Neural cell (in vitro differentiated cells): ENCODE measurements around the gene SLCO3A1. TPM values are rescaled to one million over a fixed set of nuclear protein-coding genes. Genes with fewer than 3 reads are reported as not detected.

Experiments
- H2AFZ ChIP-seq: fragments of 200-600, 300-800 bp; sonication (generic), shearing (Covaris generic); 2 replicates; pipeline ENCODE4 v1.6.0; 2014; ENCODE audit warnings: low read depth, mild to moderate bottlenecking, antibody characterized with exemption, low read length, moderate library complexity
- H3F3A ChIP-seq: fragments of 200-600 bp; shearing (Covaris generic); 2 replicates; pipeline ENCODE4 v1.6.1; 2016; ENCODE audit warnings: mild to moderate bottlenecking, moderate library complexity, mixed read lengths, antibody characterized with exemption, low read length; ENCODE audit not compliant: insufficient read depth, poor library complexity, severe bottlenecking
- H3K27ac ChIP-seq: fragments of 200-600, 300-800 bp; sonication (generic), shearing (Covaris generic); 2 replicates; pipeline ENCODE4 v1.5.1; 2014; ENCODE audit warnings: mild to moderate bottlenecking, low read length, moderate library complexity
- H3K27me3 ChIP-seq: fragments of 300-800, 200-600 bp; sonication (generic), shearing (Covaris generic); 2 replicates; pipeline ENCODE4 v1.6.0; 2014; ENCODE audit warnings: mild to moderate bottlenecking, low read depth, low read length, moderate library complexity; ENCODE audit not compliant: insufficient read depth
- H3K36me3 ChIP-seq: fragments of 300-800, 200-600 bp; sonication (generic), shearing (Covaris generic); 2 replicates; pipeline ENCODE4 v1.5.1; 2014; ENCODE audit warnings: mild to moderate bottlenecking, antibody characterized with exemption, low read length, moderate library complexity; ENCODE audit not compliant: insufficient read depth
- H3K4me2 ChIP-seq: fragments of 300-800, 200-600 bp; sonication (generic), shearing (Covaris generic); 2 replicates; pipeline ENCODE4 v1.6.0; 2014; ENCODE audit warnings: mild to moderate bottlenecking, low read length
- H3K4me3 ChIP-seq: fragments of 300-800, 200-600 bp; sonication (generic), shearing (Covaris generic); 2 replicates; pipeline ENCODE4 v1.5.1; 2014; ENCODE audit warnings: mild to moderate bottlenecking, low read length, moderate library complexity
- H3K79me2 ChIP-seq: fragments of 200-600 bp; shearing (Covaris generic); replicated peaks from 2 replicates; pipeline ENCODE4 v1.6.0; 2014; ENCODE audit warnings: mild to moderate bottlenecking, low read length, moderate library complexity; ENCODE audit not compliant: insufficient read depth
- H3K9ac ChIP-seq: fragments of 300-800, 200-600 bp; sonication (generic), shearing (Covaris generic); 2 replicates; pipeline ENCODE4 v1.6.1; 2016; ENCODE audit warnings: mild to moderate bottlenecking, low read length, mixed read lengths
- H3K9me2 ChIP-seq: fragments of 200-600 bp; shearing (Covaris generic); 2 replicates; pipeline ENCODE4 v1.6.1; 2016; ENCODE audit warnings: mild to moderate bottlenecking, low read length, mixed read lengths; ENCODE audit not compliant: insufficient read depth
- H3K9me3 ChIP-seq: fragments of 200-600, 300-800 bp; sonication (generic), shearing (Covaris generic); 2 replicates; pipeline ENCODE4 v1.6.1; 2016; ENCODE audit warnings: mild to moderate bottlenecking, mixed run types, low read length, moderate library complexity, mixed read lengths
- H4K20me1 ChIP-seq: fragments of 200-600 bp; shearing (Covaris generic); 2 replicates; pipeline ENCODE4 v1.6.1; 2016; ENCODE audit warnings: mild to moderate bottlenecking, mixed run types; ENCODE audit not compliant: insufficient read depth
- EP300 ChIP-seq: fragments of 450-650 bp; conservative IDR thresholded peaks from 2 replicates; pipeline ENCODE4 v1.6.1; 2014; ENCODE audit warnings: antibody characterized with exemption, mild to moderate bottlenecking, moderate library complexity; ENCODE audit not compliant: poor library complexity, severe bottlenecking
- EZH2 ChIP-seq: fragments of 200-600, 300-800 bp; shearing (Covaris generic), sonication (generic); IDR thresholded peaks from 2 replicates; pipeline ENCODE4 v1.6.1; 2014; ENCODE audit warnings: antibody characterized with exemption, low read length, borderline replicate concordance, mild to moderate bottlenecking; ENCODE audit not compliant: insufficient read depth, poor library complexity, severe bottlenecking
- MXI1 ChIP-seq: fragments of 450-650 bp; conservative IDR thresholded peaks from 2 replicates; pipeline ENCODE4 v1.6.1; 2014; ENCODE audit warnings: antibody characterized with exemption, mild to moderate bottlenecking; ENCODE audit not compliant: poor library complexity, severe bottlenecking
- POLR2AphosphoS5 ChIP-seq: IDR thresholded peaks from 2 replicates; pipeline ENCODE4 v1.6.1; 2012
- RAD21 ChIP-seq: fragments of 450-650 bp; conservative IDR thresholded peaks from 2 replicates; pipeline ENCODE4 v1.6.1; 2014; ENCODE audit warnings: antibody characterized with exemption, mild to moderate bottlenecking, moderate library complexity
- SMC3 ChIP-seq: fragments of 450-650 bp; conservative IDR thresholded peaks from 2 replicates; pipeline ENCODE4 v1.6.1; 2014; ENCODE audit warnings: antibody characterized with exemption, mild to moderate bottlenecking, moderate library complexity; ENCODE audit not compliant: poor library complexity
- TAF1 ChIP-seq: IDR thresholded peaks from 2 replicates; pipeline ENCODE4 v1.6.1; 2012; ENCODE audit warnings: low read depth
- polyA plus RNA-seq: library from polyadenylated mRNA; depleted of rRNA; stranded (reverse); fragments of >200 nt; gene quantifications from 2 replicates; pipeline ENCODE4 v1.2.3, GENCODE V29; 2014
- TF ChIP-seq, protein P1 (sequence below): IDR thresholded peaks from 2 replicates; pipeline ENCODE4 v1.6.1; 2012; ENCODE audit warnings: borderline replicate concordance
- TF ChIP-seq, protein P2 (sequence below): fragments of 450-650 bp; IDR thresholded peaks from 2 replicates; pipeline ENCODE4 v1.5.1; 2014; ENCODE audit warnings: antibody characterized with exemption, mild to moderate bottlenecking, moderate library complexity; ENCODE audit not compliant: poor library complexity, severe bottlenecking

The SLCO3A1 gene
- polyA plus RNA-seq, 1 donor from 2014 or later, result 14.2 TPM

DNA sequence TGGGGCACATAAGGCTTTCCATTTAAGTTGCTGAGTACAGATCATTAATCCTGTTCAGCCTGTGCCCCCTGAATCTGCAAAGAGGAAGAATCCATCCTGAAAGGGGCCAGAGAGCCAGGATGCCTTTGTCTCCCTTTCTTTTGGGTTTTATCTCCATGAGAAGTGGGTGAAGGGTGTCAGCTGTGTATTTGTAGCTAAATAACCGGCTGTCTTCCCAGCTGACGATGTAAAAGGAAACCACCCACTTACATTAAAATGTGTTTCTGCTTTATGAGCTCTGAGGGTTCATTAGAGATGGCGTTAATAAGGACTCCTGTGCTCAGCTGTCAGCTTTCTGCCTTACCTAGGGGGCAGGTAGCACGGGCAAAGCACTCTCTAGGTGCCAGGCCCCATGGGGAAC, 83.4 kb downstream of the SLCO3A1 start:
- H3K9ac ChIP-seq, result no peak overlapping the region
- no peaks in the 10 kb centered on the region for H3K27me3 ChIP-seq
- no peaks in the 10 kb centered on the region for H3K36me3 ChIP-seq
- H3K79me2 ChIP-seq, result peaks cover 36% of the 10 kb centered on the region
- H3K9me2 ChIP-seq, result no peaks in the 10 kb centered on the region
- H3K9me3 ChIP-seq, result no peaks in the 10 kb centered on the region
- TF ChIP-seq POLR2AphosphoS5 (no peak), MXI1 (no peak), EZH2 (no peak), RAD21 (no peak), SMC3 (no peak), TAF1 (no peak), EP300 (no peak)
- TF ChIP-seq, protein P1, sequence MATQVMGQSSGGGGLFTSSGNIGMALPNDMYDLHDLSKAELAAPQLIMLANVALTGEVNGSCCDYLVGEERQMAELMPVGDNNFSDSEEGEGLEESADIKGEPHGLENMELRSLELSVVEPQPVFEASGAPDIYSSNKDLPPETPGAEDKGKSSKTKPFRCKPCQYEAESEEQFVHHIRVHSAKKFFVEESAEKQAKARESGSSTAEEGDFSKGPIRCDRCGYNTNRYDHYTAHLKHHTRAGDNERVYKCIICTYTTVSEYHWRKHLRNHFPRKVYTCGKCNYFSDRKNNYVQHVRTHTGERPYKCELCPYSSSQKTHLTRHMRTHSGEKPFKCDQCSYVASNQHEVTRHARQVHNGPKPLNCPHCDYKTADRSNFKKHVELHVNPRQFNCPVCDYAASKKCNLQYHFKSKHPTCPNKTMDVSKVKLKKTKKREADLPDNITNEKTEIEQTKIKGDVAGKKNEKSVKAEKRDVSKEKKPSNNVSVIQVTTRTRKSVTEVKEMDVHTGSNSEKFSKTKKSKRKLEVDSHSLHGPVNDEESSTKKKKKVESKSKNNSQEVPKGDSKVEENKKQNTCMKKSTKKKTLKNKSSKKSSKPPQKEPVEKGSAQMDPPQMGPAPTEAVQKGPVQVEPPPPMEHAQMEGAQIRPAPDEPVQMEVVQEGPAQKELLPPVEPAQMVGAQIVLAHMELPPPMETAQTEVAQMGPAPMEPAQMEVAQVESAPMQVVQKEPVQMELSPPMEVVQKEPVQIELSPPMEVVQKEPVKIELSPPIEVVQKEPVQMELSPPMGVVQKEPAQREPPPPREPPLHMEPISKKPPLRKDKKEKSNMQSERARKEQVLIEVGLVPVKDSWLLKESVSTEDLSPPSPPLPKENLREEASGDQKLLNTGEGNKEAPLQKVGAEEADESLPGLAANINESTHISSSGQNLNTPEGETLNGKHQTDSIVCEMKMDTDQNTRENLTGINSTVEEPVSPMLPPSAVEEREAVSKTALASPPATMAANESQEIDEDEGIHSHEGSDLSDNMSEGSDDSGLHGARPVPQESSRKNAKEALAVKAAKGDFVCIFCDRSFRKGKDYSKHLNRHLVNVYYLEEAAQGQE, result no peak
- TF ChIP-seq, protein P2, sequence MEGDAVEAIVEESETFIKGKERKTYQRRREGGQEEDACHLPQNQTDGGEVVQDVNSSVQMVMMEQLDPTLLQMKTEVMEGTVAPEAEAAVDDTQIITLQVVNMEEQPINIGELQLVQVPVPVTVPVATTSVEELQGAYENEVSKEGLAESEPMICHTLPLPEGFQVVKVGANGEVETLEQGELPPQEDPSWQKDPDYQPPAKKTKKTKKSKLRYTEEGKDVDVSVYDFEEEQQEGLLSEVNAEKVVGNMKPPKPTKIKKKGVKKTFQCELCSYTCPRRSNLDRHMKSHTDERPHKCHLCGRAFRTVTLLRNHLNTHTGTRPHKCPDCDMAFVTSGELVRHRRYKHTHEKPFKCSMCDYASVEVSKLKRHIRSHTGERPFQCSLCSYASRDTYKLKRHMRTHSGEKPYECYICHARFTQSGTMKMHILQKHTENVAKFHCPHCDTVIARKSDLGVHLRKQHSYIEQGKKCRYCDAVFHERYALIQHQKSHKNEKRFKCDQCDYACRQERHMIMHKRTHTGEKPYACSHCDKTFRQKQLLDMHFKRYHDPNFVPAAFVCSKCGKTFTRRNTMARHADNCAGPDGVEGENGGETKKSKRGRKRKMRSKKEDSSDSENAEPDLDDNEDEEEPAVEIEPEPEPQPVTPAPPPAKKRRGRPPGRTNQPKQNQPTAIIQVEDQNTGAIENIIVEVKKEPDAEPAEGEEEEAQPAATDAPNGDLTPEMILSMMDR, result no peak
- H2AFZ ChIP-seq, result no peak overlapping the region
- no peaks in the 10 kb centered on the region for H3F3A ChIP-seq
- H3K4me2 ChIP-seq, result no peak overlapping the region
- H3K27ac ChIP-seq, result no peak overlapping the region
- no peak overlapping the region for H3K4me3 ChIP-seq
- no peaks in the 10 kb centered on the region for H4K20me1 ChIP-seq

DNA sequence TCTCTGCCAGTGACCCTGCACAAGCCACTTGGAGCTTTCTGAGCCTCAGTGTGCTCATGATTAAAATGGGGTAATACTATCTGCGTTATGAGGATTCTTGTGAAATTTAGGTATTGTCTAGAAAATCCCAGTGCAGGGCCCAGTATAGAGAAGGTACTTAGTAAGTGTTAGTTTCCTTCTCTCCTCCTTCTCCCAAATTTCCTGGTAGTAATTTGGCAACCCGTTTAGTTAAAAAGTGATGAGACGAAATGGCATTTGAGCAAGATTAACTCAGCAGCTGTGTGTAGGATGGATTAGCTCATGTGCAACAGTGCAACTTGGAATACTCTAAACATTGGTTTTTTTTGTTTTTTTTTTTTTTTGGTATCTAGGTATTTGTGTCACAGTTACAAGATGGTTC, 84.6 kb downstream of the SLCO3A1 start:
- Histone ChIP-seq H4K20me1 (no peaks in the 10 kb centered on the region), H3K4me2 (no peak overlapping the region), H3K9me2 (no peaks in the 10 kb centered on the region), H3F3A (no peaks in the 10 kb centered on the region), H3K36me3 (no peaks in the 10 kb centered on the region), H3K27ac (no peak overlapping the region), H3K9me3 (no peaks in the 10 kb centered on the region), H3K9ac (no peak overlapping the region), H2AFZ (no peak overlapping the region), H3K79me2 (peaks cover 31% of the 10 kb centered on the region), H3K27me3 (no peaks in the 10 kb centered on the region), H3K4me3 (no peak overlapping the region)
- no peak for TF ChIP-seq EP300
- TF ChIP-seq, protein P2, result no peak
- no peak for TF ChIP-seq RAD21
- TF ChIP-seq SMC3, result no peak
- TF ChIP-seq POLR2AphosphoS5, result no peak
- no peak for TF ChIP-seq MXI1
- TF ChIP-seq TAF1, result no peak
- TF ChIP-seq, protein P1, result no peak
